GM12892 (cell line): ENCODE results near the gene SGSM1.

ENCODE experiments used
- POLR2A ChIP-seq: IDR thresholded peaks from 2 replicates; pipeline ENCODE4 v1.6.1; 2011; ENCODE audit warnings: low read depth, low read length, control low read depth
- POLR2AphosphoS5 ChIP-seq: IDR thresholded peaks from 2 replicates; pipeline ENCODE4 v1.6.1; 2011; ENCODE audit warnings: low read depth, low read length, control low read depth
- TAF1 ChIP-seq: IDR thresholded peaks from 2 replicates; pipeline ENCODE4 v1.6.1; 2011; ENCODE audit warnings: low read depth, mild to moderate bottlenecking, control low read depth, low read length, borderline replicate concordance

DNA sequence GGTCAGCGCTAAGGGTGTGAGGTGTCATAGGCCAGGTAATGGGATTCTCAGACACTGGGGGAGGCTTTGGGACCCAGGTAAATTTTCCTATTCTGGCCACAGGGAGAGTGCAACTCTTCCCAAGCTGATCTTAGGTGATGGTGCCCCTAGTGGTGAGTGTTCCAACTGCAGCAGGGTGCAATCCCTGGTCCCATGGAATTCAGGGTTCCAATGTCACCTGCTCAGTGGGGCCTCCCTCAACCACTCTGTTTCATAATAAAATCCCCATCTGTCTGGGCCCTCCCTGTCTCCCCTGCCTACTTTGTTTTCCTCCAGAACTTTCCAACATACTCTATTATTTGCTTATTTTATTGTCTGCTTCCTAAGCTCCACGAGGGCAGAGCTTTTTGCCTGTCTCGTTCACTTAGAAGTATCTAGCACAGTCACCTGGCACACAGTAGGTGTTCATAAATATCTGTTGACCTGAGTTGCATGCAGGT is 2.9 kb upstream of the SGSM1 start:
- TF ChIP-seq POLR2A (no peak), POLR2AphosphoS5 (no peak), TAF1 (no peak)
